Activated CD4-positive, CD25-positive, alpha-beta regulatory T cell treated with anti-CD3 and anti-CD28 coated beads, Interleukin-2, amount 50 U/mL, for 72 hours (primary cell): ENCODE results near the gene MEX3C.
A peak's percentile ranks its signal among the peaks of the same experiment; 100 is the strongest.

Experiments
- DNase-seq: peaks from one replicate; pipeline ENCODE4 v3.0.0; 2021

The MEX3C gene

DNA sequence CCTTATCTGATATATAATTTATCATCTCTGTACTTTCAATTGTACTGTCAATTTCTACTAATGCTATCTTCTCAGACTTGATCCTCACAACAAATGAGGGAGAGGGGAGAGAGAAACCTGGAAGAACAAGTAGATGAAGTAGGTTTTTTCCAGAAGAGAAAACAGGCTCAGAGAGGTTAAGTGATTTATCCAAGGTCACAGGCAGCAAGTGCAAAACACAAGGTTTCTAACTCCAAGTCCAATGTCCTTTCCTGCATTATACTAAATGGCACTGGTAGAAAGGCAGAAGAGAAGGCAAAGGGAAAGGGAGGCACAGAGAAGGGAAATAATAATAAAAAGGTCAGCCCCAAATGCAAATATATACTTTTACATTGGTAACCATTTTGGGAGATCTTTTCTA is 7.5 kb downstream of the MEX3C start:
- DNase-seq: no peak

DNA sequence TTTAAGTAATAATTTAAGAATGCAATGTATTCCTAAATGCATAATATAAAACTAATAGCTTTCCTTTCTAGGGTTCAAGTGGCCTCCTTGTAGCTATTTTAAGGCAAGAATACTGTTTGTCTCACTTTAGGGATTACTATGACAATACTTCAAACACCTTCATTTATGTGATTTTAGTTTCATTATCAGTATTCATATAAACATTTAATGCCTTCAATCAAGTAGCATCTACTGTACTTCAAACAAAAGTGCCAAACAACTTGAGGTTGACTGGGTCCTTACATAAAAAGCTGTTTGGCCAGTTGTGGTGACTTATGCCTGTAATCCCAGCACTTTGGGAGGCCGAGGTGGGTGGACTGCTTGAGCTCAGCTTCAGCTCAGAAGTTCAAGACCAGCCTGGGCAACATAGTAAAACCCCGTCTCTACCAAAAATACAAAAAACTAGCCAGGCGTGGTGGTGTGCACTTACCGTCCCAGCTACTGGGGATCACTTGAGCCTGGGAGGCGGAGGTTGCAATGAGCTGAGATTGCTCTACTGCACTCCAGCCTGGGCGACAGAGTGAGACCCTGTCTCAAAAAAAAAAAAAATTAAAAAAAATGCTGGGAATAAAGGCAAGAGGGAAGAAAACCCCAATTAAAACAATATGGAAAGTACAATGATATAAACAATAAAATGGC is 9.3 kb downstream of the MEX3C start:
- no peak for DNase-seq

DNA sequence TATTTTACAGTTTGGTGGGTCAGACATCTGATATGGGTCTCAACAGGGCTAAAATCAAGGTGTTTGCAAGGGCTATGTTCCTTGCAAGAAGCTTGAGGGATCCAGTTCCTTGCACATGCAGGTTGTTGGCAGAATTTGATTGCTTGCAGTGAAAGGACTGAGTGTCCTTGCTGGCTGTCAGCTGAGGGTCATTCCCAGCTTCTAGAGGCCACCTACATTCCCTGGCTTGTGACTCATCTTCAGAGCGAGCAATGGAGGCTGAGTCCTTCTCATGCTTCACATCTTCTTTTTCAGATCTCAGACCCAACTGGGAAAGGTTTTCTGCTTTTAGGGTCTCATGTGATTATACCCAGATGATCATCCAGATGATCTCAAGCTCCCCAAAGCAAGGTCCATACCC is 12.4 kb downstream of the MEX3C start:
- no peak for DNase-seq

DNA sequence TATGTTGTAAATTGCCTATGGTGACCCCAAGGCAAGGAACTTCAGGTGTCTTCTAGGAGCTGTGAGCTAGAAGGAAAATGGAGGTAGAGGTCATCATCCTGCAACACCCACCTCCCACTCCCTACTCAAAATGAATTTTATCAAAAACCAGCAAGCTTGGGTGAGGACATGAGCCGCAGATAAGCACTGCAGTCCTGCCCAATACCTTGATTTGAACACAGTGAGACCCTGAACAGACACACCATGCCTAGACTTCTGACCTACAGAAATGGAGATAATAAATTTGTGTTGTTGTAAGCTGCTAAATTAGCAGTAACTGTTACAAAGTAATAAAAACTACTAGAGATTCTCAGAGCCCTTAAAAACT is 13.4 kb downstream of the MEX3C start:
- DNase-seq: no peak

DNA sequence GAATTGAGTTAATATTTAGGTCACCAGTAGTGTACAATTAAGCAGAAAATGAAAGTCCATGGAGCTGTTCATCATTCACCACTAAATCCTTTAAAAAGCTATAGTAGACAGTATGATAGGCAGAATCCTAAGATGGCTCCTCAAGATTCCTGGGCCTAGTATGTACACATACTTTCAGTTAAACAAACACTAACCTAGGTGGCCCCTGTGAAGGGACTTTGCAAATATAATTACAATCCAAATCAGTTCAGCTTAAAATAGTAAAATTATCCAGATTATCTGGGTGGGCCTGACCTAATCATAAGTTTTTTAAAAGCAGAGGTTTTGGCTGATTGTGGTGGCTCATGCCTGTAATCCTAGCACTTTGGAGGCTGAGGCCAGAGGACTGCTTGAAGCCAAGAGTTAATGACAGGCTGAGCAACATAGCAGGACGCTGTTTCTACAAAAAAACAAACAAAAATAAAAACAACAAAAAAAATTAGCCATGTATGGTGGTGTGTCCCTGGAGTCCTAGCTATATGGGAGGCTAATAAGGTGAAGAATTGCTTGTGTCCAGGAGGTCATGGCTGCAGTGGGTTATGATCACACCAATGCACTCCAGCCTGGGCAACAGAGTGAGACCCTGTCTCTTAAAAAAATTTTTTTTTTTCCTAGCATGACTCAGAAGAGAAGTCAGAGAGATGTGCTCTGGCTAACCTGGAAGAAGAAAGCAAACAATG is 13.9 kb downstream of the MEX3C start:
- DNase-seq: no peak

DNA sequence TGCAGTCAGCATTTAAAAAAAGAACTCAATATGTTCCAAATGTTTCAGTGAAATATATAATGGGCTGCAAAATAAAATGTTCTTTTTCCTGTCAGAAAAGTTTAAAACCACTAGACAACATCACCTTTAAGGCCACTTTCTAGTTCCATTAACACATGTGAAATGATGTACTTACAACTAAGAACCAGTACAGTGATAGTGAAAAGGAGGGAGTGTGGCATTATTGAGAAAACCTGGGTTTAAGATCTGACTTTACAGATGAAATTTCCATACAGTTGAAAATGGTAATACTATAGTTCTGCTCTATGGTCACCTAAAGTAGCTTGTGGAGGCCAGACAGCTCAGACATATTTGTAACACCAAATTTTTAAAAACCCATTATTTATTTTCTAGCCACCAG is 14.7 kb downstream of the MEX3C start:
- no peak for DNase-seq

DNA sequence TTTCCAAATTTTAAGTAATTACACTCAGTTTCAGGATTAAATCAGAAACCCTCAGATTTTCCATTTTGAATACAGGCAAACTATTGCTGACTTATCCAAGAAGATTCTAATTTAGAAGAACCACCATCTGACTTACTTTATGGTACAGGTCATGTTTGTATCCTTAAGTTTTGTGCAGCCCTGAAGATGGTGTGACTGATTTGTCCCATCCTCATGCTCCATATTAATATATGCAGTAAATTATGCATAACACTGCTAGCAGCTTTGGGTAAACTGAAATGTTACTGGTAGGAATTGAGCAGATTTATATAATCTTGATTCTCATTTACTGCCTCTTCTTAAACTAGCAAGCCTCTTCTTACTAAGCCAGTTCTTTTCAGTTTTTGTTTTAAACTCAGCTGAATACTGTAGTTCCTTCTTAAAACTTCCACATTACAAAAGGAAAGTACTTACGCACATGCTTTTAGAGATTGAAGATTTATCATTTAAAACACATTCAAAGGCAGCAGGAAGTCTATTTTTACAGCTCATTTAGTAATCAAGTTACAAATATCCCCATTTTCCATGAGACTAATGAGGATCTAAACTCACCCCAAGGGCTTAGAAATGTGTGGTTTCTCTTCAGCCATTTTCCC is 25.7 kb downstream of the MEX3C start:
- DNase-seq: no peak

DNA sequence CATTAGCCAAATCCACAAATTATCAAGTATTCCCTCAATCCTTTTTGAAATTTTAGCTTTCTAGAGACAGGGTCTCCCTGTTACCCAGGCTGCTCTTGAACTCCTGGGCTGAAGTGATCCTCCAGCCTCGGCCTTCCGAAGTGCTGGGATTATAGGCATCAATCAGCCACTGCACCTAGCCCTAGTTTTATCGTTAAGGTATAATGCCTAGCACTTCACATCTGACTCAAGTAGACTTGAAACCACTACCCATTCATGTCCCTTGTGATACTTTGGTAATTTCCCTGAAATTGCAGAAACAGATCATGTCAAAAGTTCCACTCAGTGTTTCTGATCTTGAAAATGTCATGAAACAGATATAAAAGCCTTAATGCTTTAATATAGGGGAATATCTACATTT is 26.3 kb downstream of the MEX3C start:
- DNase-seq: no peak

DNA sequence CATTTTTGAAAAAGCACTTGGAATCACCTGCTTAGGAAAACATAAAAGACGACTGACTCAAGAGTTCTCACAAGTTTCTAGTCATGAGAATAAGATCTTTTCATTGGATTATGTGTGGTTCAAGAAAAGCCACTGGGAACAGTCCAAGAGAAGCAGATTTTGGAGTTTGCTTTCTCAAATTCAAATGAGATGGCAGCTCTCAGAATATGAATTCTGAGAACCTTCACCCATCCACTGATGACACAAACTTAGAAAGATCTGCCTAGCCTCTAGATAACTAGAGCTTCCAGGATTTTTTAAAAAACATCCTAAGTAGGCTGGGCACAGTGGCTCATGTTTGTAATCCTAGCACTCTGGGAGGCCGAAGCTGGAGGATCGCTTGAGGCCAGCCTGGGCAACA is 26.8 kb downstream of the MEX3C start:
- DNase-seq: no peak

DNA sequence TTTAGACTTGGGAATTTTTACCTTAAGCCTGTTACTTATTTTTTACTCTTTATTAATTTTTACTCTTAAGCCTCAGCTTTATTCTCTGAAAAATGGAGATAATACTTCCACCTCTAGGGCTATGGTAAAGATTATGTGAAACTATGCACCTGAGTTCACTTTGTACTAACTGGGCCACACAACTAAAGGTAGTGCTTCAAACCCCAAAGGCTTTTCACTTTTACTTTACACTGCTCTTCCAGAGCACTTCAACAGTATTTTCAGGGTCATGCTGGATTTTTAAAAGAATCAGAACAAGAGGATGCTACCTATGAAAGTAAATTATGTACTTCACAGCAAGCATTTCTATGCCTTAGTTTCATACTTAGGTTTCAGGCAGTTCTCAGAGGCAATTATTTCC is 27.8 kb downstream of the MEX3C start:
- no peak for DNase-seq

DNA sequence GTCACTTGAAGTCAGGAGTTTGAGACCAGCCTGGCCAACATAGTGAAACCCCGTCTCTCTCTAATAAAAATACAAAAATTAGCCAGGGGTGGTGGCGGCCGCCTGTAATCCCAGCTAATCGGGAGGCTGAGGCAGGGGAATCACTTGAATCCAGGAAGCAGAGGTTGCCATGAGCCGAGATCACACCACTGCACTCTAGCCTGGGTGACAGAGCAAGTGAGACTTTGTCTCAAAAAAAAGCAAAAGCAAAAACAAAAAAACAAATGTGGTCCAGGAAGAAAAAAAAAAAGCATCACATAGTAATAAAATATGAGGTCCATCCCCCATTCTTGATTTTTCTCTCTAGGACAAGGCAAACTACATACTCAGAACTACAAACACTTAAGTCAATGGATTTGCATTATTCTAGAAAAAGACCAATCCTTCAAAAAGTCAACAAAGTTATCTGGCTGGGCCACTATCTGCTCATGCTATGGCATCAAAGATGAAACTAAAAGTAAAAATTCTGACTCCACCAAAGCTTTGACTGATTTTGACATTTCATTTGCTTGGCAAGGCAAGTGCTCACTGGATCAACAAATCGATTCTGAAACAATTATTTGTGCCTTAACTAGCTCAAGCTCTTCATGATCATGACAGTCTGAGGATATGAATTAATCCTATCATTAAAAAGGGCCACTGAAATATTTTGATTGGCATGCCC is 28.4 kb downstream of the MEX3C start:
- no peak for DNase-seq

DNA sequence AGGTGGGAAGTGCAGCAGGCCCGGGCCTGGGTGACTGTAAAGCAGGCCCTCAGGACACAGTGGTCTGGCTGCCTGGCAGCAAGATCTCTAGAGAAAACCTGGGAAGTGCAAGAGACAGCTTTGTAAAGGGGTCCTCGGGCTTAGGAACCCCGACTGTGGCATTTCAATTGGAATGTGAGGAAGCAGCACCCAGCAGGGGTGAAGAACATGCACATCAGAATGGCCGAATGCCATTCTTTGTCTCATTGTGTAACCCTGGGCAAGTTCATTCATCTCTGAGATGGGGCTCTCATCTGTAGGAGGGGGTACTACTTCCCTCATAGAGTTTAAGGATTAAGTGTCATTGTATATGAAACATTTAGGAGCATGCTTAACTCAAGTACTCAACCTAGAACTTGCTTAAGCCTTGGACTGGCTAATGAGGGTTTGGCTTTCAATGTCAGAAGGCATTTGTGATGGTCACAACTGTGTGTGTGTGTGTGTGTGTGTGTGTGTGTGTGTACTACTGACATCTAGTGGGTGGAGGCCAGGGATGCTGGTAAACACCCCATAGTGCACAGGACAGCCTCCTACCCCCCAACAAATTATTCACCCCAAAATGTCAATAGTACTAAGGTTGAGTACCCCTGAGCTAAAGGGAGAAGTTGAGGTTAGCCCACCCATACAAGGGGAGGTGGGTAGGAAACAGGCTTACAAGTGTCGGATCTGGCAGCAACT is 29.3 kb downstream of the MEX3C start:
- DNase-seq: no peak

DNA sequence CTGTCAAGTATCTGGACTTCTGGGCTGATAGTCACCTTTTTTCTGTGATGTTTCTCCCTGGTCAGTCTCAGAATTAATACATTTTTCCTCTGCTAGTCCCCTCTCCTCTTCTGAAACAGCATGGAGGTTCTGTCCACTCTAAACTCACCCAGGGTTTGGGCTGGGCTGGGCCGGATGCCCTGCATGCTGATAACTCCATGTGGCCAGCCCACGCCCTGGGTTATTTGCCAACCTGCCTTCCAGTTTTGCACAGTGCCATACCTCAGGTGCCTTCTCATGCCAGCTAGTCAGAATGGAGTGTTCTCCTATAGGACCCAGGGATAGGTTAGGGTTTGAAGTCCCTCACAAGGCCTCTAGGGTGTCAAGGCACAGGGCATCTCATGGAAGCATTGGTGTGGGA is 32.2 kb downstream of the MEX3C start:
- no peak for DNase-seq

DNA sequence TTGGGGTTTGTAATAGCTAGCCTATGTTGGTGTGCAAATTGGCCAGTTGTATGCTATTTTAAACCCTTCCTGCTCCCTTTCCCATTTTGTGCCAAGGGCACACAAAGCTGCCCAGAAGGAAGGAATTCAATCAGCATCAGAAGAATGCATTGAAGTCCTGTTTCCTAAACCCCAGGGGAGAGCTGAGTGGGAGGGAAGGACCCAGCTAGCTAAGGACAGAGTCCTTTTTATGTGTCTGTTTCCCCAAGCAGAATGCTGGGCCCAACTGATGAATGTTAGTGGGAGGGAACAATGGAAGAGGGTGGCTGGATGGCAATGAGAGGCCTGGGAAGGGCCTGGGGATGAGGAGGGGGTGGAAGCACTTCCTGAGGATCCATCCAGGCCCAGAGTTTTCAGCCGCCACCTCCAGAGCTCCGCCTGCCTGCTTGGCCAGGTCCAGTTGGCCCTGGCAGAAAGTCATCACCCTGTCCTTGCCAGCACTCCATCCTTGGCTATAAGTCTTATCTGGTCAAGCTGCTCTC is 32.7 kb downstream of the MEX3C start:
- DNase-seq: no peak

DNA sequence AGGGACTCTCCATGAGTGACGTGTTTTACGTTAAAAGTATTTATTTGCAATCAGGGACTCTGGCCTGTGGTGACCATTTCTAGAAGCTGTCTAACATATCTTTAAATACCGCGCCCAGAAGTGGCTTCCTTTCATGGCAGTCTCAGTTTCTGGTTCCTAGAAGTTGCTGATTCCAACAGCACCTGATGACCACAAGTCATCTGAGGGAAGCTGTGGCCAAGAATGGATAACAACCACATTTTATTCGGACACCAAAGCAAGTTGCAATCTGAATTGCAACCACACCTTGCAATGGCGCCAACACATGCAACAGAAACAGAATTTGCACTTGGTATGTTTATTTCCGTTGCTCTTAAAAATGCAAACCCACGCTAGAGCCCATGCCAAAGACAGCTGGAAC is 33.1 kb downstream of the MEX3C start:
- no peak for DNase-seq

DNA sequence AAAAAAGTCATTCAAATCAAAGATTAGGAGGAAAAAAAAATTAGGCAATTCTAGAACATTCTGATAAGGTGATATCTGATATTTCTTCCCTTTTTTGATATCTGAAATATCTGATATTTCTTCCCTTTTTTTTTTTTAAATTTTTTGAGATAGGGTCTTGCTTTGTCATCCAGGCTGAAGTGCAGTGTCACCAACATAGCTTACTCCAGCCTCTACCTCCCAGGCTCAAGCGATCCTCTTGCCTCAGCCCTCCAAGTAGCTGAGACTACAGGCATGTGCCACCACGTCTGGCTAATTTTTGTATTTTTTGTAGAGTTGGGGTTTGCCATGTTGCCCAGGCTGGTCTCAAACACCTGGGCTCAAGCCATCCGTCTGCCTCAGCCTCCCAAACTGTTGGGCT is 33.9 kb downstream of the MEX3C start:
- DNase-seq: no peak

DNA sequence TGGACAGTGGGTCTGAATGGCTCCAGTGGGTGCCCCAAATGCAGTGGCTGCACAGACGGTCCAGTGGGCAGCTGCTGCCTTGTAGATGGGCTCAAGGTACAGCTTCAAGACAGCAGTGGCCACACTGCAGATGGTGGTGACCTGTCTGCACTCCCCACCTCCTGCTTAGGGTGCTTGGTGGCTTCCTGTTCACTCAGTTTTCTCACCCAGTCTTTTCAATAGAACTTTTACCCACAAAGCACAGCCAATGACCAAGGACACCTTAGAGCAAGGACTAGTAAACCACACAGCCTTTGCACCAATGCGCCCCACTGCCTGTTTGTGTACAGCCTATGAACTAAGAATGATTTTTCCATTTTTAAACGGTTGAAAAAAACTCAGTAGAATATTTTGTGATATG is 34.9 kb downstream of the MEX3C start:
- DNase-seq: no peak

DNA sequence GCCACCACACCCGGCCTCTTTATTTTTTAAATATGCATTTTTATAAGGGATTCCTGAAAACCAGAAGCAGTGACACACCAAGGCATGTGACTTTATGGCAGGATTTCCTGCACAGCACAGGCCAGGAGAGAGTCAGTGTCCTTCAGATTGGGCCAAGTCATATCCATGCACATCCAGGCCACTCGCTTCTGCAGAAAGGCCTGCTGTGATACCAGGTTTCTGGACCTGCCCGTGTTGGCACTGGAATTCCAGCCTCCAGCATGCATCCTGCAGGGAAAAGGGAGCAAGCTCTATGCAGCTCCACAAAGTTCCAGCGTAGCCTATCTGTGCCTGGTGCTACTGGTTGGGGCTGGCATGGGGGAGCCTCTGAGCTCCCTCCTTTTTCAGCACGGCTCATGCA is 36.8 kb downstream of the MEX3C start:
- no peak for DNase-seq

DNA sequence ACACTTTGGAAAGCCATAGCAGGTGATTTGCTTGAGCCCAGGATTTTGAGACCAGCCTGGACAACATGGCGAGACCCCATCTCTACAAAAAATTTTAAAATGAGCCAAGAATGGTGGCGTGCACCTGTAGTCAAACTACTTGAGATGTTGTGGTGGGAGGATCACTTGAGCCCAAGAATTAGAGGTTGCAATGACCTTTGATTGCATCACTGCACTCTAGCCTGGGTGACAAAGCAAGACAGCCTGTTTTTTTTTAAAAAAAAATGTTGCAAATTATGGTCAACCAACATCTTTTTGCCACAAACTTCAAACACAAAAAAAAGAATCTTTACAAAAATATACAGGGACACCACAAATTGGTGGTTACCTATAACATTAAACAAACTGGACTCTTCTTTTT is 40.3 kb downstream of the MEX3C start:
- no peak for DNase-seq

DNA sequence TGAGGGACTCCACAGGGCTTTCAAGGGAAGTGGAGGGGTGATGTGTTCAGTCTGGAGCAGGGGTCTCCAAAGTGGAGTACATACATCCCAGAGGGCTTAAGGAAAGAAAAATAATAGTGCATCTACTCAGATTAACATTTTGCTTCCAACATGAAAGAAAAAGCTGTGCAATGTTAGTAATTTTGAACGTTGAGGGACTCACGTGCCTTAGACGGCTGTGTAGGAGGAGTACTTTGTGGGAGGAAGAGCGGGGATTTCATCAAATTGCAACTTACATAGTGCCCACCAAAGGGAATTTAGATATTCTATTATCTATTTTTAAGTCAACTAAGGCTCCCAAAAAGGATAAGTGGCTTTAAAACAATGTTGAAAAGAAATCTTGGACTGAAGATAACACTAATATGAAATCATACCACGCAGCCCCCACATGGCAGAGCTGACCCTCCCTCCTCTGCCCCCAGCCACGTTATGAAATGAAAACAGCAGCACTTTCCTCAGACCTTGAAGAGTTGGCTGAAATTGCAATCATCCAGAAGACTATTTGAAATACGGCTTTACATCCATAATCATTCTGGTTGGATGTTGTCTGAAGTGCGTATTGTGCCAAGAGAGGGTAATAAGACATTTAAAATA is 42.9 kb downstream of the MEX3C start:
- no peak for DNase-seq

DNA sequence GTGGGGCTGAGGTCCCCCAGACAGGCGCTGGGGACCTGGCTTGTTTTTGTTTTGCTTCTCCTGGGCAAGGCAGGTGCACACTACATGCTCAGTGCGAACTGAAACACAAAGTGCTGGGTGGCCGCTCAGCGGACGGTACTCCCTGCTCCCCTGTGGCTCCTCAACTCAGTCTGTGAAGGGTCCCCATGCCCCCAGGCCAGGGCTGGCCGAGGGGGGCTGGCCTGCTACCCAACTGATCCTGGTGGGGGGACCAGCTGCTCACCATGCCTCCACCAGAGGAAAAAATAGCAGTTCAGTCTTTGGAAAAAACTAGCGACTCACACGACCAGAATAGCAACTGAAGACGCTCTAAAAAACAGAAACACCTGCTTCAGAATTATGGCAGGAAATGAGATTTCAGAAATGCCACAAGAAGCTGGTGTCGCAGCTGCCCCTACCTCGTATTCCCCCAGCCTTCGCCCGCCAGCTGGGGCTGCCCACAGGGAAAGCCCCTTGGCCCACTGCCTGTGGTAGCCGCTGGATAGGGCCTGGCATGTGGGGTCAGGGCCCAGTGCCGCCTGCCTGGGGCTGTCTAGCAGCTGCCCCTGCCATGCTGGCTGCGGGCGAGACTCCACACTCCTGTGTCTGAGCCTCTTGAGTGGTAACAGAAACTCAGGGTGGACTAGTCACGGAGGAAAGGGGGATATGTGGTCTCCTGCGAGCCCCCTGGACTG is 43.7 kb downstream of the MEX3C start:
- peak; percentile 62 for DNase-seq
